Measurements from ENCODE around the gene SMPD1. TPM values are rescaled to one million over a fixed set of nuclear protein-coding genes. Genes with fewer than 3 reads are reported as not detected.

Gene SMPD1
- total and polyA plus RNA-seq, 7 donors = 9.6 to 46.4 (median 18.9) TPM

DNA sequence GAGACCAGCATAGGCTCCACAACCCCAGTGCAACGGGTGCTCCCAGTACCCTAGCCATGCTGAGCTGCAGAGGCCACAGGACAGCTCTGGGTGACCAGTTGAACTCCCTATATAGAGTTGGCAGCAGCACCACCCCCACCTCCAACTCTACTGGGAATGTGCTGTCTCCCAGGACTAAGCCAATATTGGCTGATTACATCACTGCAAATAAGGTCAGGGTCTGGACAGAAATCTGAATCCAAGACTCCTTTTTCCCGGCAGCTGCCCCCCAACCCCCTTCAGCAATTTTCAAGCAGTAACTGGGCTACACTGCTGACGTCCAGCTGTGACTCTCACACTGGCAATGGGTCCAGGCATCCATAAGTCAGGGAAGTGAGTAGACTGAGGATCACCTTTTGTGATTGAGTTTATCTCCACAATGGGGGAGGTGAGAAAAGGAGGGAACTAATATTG lies 50.7 kb downstream of the SMPD1 start, which contains the start of gene HPX:
HPX (minus strand) TSS at position 82 of the 453 bp plus-strand sequence; CDS start at position 58, 24 bp downstream.
- intact Hi-C loops (cut with DNase I) = no loop called here
- H3K4me1 ChIP-seq = no peaks in the 10 kb centered on the region
- H3K27me3 ChIP-seq = no peaks in the 10 kb centered on the region
- no peaks in the 10 kb centered on the region for H3K36me3 ChIP-seq
- H3K9me3 ChIP-seq = no peaks in the 10 kb centered on the region
- no peak for DNase-seq
- 81 to 83% methylated on average over 3 of the region's 3 CpGs for WGBS, 2 donors
- TF ChIP-seq CTCF (IDR thresholded peaks at IDR 0.05) (no peak), EP300 (IDR thresholded peaks at IDR 0.05) (no peak), POLR2AphosphoS5 (IDR thresholded peaks at IDR 0.05) (no peak), POLR2A (IDR thresholded peaks at IDR 0.05) (no peak)
- H3K27ac ChIP-seq = no peak within 1 kb of the TSS
- H3K4me3 ChIP-seq = no peak within 1 kb of the TSS

DNA sequence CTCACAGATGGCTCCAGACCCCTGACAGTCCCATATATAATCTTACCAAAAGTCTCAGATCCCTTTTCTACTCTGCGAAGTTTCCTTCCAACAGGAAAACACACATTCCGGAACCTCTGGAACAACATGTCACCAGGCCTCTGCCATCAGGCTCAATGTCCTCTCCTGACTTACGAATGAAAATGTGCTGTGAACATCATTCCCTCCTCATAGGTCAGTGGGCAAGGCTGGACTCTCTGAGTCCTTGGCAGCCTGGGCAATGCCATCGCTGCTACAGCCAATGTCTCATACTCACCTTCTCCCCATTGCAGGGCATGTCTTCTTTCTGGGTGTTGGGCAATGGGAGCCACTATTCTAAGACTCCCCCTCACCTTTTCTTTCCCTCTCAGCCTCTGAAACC lies 52.2 kb downstream of the SMPD1 start:
- Histone ChIP-seq H3K36me3 (peaks cover 0 to 5% (median 0%) of the 10 kb centered on the region in 4 donors), H3K27me3 (no peaks in the 10 kb centered on the region), H3K4me3 (no peak overlapping the region), H3K27ac (no peak overlapping the region), H3K9me3 (no peaks in the 10 kb centered on the region), H3K4me1 (no peaks in the 10 kb centered on the region)
- intact Hi-C loops (cut with DNase I) = no loop called here
- 90 to 96% methylated on average over 4 of the region's 4 CpGs for WGBS, 2 donors
- no peak for DNase-seq
- TF ChIP-seq POLR2AphosphoS5 (IDR thresholded peaks at IDR 0.05) = no peak
- no peak for TF ChIP-seq CTCF (IDR thresholded peaks at IDR 0.05)
- no peak for TF ChIP-seq POLR2A (IDR thresholded peaks at IDR 0.05)
- TF ChIP-seq EP300 (IDR thresholded peaks at IDR 0.05) = no peak

DNA sequence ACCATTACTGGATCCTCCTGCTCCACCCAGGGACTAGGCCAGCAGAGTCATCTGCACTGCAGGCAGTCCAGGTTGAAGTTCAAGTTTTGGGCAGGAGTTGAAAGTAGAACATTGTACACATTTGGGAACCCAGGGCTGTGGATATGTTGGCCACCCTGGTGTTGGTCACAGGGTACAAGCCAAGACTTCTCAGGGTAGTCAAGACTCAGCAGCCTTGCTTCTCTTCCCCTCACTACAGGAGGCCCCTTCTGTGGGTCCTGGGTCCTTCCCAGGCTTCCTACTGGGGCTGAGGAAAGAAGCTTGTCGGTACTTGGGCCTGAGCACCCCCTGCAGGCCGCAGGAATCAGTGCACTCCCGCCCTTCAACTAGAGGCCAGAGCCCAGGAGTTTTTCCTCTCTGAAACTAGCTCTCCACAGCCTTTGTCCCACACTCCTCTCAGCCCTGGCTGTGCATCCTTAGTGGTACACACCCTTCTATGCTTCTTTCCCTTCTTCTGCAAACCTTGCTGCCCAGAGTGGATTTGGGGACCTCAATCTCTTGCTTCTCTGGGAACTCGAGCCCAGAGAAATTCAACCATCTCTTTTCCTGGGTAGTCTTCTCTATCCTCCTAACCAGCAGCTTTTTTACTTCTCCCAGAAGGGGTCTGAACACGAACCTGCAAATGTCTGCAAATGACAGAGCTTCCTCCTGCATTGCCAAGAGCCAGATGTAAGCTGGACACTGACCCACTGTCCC lies 53.2 kb downstream of the SMPD1 start:
- no peaks in the 10 kb centered on the region for H3K9me3 ChIP-seq
- peak; percentile 79 for DNase-seq
- no peak overlapping the region for H3K27ac ChIP-seq
- no peak overlapping the region for H3K4me3 ChIP-seq
- H3K36me3 ChIP-seq = peaks cover 0 to 12% (median 0%) of the 10 kb centered on the region in 4 donors
- no peaks in the 10 kb centered on the region for H3K4me1 ChIP-seq
- 28 to 29% methylated on average over 5 of the region's 5 CpGs for WGBS, 2 donors
- intact Hi-C loops (cut with DNase I) = loop anchor here (1.0 kb wide), 1 partner anchor 64 kb away; no protein-coding TSS in a partner anchor
- H3K27me3 ChIP-seq = no peaks in the 10 kb centered on the region
- peak; percentile 58 to 89 (median 76) for TF ChIP-seq CTCF (IDR thresholded peaks at IDR 0.05)
- no peak for TF ChIP-seq POLR2A (IDR thresholded peaks at IDR 0.05)

Other genes with a start within 250 kb of the SMPD1 start
- gene OR52B2, start 220.1 kb upstream of the SMPD1 start, total RNA-seq = not detected
- not detected for gene OR52B2, start 220.1 kb upstream of the SMPD1 start, polyA plus RNA-seq
- not detected for gene OR52W1, start 191.2 kb upstream of the SMPD1 start, total RNA-seq
- not detected for gene OR52W1, start 191.2 kb upstream of the SMPD1 start, polyA plus RNA-seq
- gene C11orf42, start 184.9 kb upstream of the SMPD1 start, total RNA-seq = not detected
- gene C11orf42, start 184.9 kb upstream of the SMPD1 start, polyA plus RNA-seq = not detected
- 10 to 100 TPM; 21.6 to 66.0 (median 36.6) TPM for gene FHIP1B, start 155.8 kb upstream of the SMPD1 start, total RNA-seq
- gene FHIP1B, start 155.8 kb upstream of the SMPD1 start, polyA plus RNA-seq = 10 to 100 TPM; 43.5 to 89.0 (median 49.2) TPM
- gene CNGA4, start 151.4 kb upstream of the SMPD1 start, total RNA-seq = under 1 TPM in 1 of 4 donors, not detected in 3; 0.55 TPM
- gene CNGA4, start 151.4 kb upstream of the SMPD1 start, polyA plus RNA-seq = under 1 TPM in 1 of 3 donors, not detected in 2; 0.16 TPM
- gene CCKBR, start 130.6 kb upstream of the SMPD1 start, total RNA-seq = under 1 TPM in 2 of 4 donors, not detected in 2; 0.41 to 0.99 TPM
- gene CCKBR, start 130.6 kb upstream of the SMPD1 start, polyA plus RNA-seq = not detected
- gene CAVIN3, start 70.0 kb upstream of the SMPD1 start, total RNA-seq = 100 to 1,000 TPM; 113 to 294 (median 188) TPM
- gene CAVIN3, start 70.0 kb upstream of the SMPD1 start, polyA plus RNA-seq = 10 to 100 TPM in 2 of 3 donors, 1 to 10 TPM in 1; 6.9 to 25.6 (median 24.0) TPM
- 10 to 100 TPM; 51.0 to 85.0 (median 61.7) TPM for gene APBB1, start 28.6 kb downstream of the SMPD1 start, total RNA-seq
- 10 to 100 TPM in 1 of 3 donors, 1 to 10 TPM in 2; 5.5 to 19.7 (median 9.6) TPM for gene APBB1, start 28.6 kb downstream of the SMPD1 start, polyA plus RNA-seq
- gene HPX, start 50.5 kb downstream of the SMPD1 start, total RNA-seq = 1 to 10 TPM in 1 of 4 donors, under 1 TPM in 1, not detected in 2; 0.54 to 3.0 TPM
- 1 to 10 TPM in 1 of 3 donors, under 1 TPM in 1, not detected in 1; 0.69 to 1.8 TPM for gene HPX, start 50.5 kb downstream of the SMPD1 start, polyA plus RNA-seq
- gene TRIM3, start 83.5 kb downstream of the SMPD1 start, total RNA-seq = 10 to 100 TPM; 19.8 to 27.1 (median 24.4) TPM
- gene TRIM3, start 83.5 kb downstream of the SMPD1 start, polyA plus RNA-seq = 10 to 100 TPM; 14.6 to 19.8 (median 17.1) TPM
- 10 to 100 TPM; 33.9 to 37.2 (median 35.3) TPM for gene ARFIP2, start 90.9 kb downstream of the SMPD1 start, total RNA-seq
- gene ARFIP2, start 90.9 kb downstream of the SMPD1 start, polyA plus RNA-seq = 10 to 100 TPM; 55.8 to 68.0 (median 60.7) TPM
- gene TIMM10B, start 91.0 kb downstream of the SMPD1 start, total RNA-seq = 10 to 100 TPM; 24.9 to 47.4 (median 44.2) TPM
- gene TIMM10B, start 91.0 kb downstream of the SMPD1 start, polyA plus RNA-seq = 10 to 100 TPM; 31.2 to 37.7 (median 36.2) TPM
- gene DNHD1, start 106.8 kb downstream of the SMPD1 start, total RNA-seq = 10 to 100 TPM; 12.5 to 29.9 (median 15.7) TPM
- gene DNHD1, start 106.8 kb downstream of the SMPD1 start, polyA plus RNA-seq = 10 to 100 TPM in 1 of 3 donors, 1 to 10 TPM in 2; 1.4 to 11.1 (median 3.6) TPM
- 10 to 100 TPM; 20.7 to 23.2 (median 21.7) TPM for gene RRP8, start 213.1 kb downstream of the SMPD1 start, total RNA-seq
- 10 to 100 TPM; 10.2 to 15.8 (median 12.3) TPM for gene RRP8, start 213.1 kb downstream of the SMPD1 start, polyA plus RNA-seq
- gene ILK, start 213.3 kb downstream of the SMPD1 start, total RNA-seq = 100 to 1,000 TPM; 450 to 607 (median 548) TPM
- gene ILK, start 213.3 kb downstream of the SMPD1 start, polyA plus RNA-seq = 100 to 1,000 TPM in 2 of 3 donors, 10 to 100 TPM in 1; 93.7 to 117 (median 100) TPM
- gene TAF10, start 221.7 kb downstream of the SMPD1 start, total RNA-seq = 10 to 100 TPM; 33.2 to 60.0 (median 49.0) TPM
- 100 to 1,000 TPM in 2 of 3 donors, 10 to 100 TPM in 1; 67.6 to 148 (median 129) TPM for gene TAF10, start 221.7 kb downstream of the SMPD1 start, polyA plus RNA-seq
- 10 to 100 TPM; 39.8 to 58.8 (median 45.9) TPM for gene TPP1, start 228.9 kb downstream of the SMPD1 start, total RNA-seq
- gene TPP1, start 228.9 kb downstream of the SMPD1 start, polyA plus RNA-seq = 10 to 100 TPM; 13.2 to 60.3 (median 55.5) TPM